Fibroblast of lung (primary cell): ENCODE measurements around the gene STRIP2. TPM values are rescaled to one million over a fixed set of nuclear protein-coding genes. Genes with fewer than 3 reads are reported as not detected.

Experiments used
- DNase-seq, 2 donors: peaks; one replicate each; pipeline versions ENCODE4 v3.0.0 to v3.0.0-alpha.2; 2010; ENCODE audit warnings: low read depth in 2 of 2
- H2AFZ ChIP-seq: 2 replicates; pipeline ENCODE4 v1.5.1; 2012; ENCODE audit warnings: low read length, control low read depth, inconsistent platforms
- H3K27ac ChIP-seq: 2 replicates; pipeline ENCODE4 v1.5.1; 2011; ENCODE audit warnings: low read length, control low read depth; ENCODE audit not compliant: insufficient read depth
- H3K27me3 ChIP-seq: 2 replicates; pipeline ENCODE4 v1.5.1; 2011; ENCODE audit warnings: mild to moderate bottlenecking, low read length; ENCODE audit not compliant: control insufficient read depth, insufficient read depth
- H3K36me3 ChIP-seq: 2 replicates; pipeline ENCODE4 v1.5.1; 2011; ENCODE audit warnings: low read length; ENCODE audit not compliant: control insufficient read depth, insufficient read depth
- H3K4me1 ChIP-seq: 2 replicates; pipeline ENCODE4 v1.5.1; 2011; ENCODE audit warnings: low read length; ENCODE audit not compliant: control insufficient read depth, insufficient read depth; ENCODE audit errors: extremely low read depth
- H3K4me2 ChIP-seq: 2 replicates; pipeline ENCODE4 v1.5.1; 2011; ENCODE audit warnings: low read length, control low read depth; ENCODE audit not compliant: insufficient read depth; ENCODE audit errors: extremely low read depth
- H3K4me3 ChIP-seq, 4 experiments: fragments of 200-600 bp in 1 of 4; sonication (generic) in 1 of 4; replicated peaks in 1 of 4; 2 replicates each; pipeline ENCODE4 v1.5.1; 2011 to 2016; ENCODE audit warnings: low read length in 4 of 4, low read depth in 3 of 4, mild to moderate bottlenecking in 3 of 4, control low read depth in 2 of 4, inconsistent platforms in 1 of 4, mixed read lengths in 1 of 4; ENCODE audit not compliant: insufficient read depth in 1 of 4; ENCODE audit errors: control extremely low read depth in 1 of 4
- H3K79me2 ChIP-seq: 2 replicates; pipeline ENCODE4 v1.5.1; 2012; ENCODE audit warnings: mild to moderate bottlenecking, low read length, inconsistent platforms; ENCODE audit not compliant: control insufficient read depth, insufficient read depth
- H3K9ac ChIP-seq: 2 replicates; pipeline ENCODE4 v1.5.1; 2011; ENCODE audit warnings: mild to moderate bottlenecking, low read length, control low read depth; ENCODE audit not compliant: insufficient read depth
- H3K9me3 ChIP-seq: 2 replicates; pipeline ENCODE4 v1.5.1; 2012; ENCODE audit warnings: low read depth, low read length; ENCODE audit not compliant: control insufficient read depth, insufficient read depth
- H4K20me1 ChIP-seq: 2 replicates; pipeline ENCODE4 v1.5.1; 2011; ENCODE audit warnings: low read length; ENCODE audit not compliant: control insufficient read depth, insufficient read depth; ENCODE audit errors: extremely low read depth
- CTCF ChIP-seq, 2 donors: IDR thresholded peaks in 1 of 2; conservative IDR thresholded peaks in 1 of 2; 1 replicate in 1 of 2; 2 replicates in 1 of 2; pipeline ENCODE4 v1.5.1; 2011 to 2012; ENCODE audit warnings: low read length in 2 of 2, control low read depth in 1 of 2, inconsistent platforms in 1 of 2, low read depth in 1 of 2, mild to moderate bottlenecking in 1 of 2
- EZH2 ChIP-seq: IDR thresholded peaks from 2 replicates; pipeline ENCODE4 v1.5.1; 2012; ENCODE audit warnings: low read length, control low read depth, mild to moderate bottlenecking; ENCODE audit errors: missing control alignments
- polyA plus RNA-seq, 2 donors: library from polyadenylated mRNA; depleted of rRNA in 1 of 2; stranded (reverse) in 1 of 2; unstranded in 1 of 2; fragments of >200 nt; gene quantifications; 2 replicates each; pipeline ENCODE4 v1.2.1, GENCODE V29; 2011 to 2012; ENCODE audit warnings: missing spikeins in 1 of 2
- total RNA-seq: library from RNA; depleted of rRNA; stranded (reverse); fragments of >200 nt; gene quantifications from 2 replicates; pipeline ENCODE4 v1.2.1, GENCODE V29; 2014

Gene STRIP2
- total and polyA plus RNA-seq, 2 donors (not counting 1 experiment from before 2014, with no cell fraction given): 1.9 to 10.9 TPM

- DNase-seq: peak in 1 of 2 donors; percentile 38
- H2AFZ ChIP-seq: no peak overlapping the region
These were observed 59.3 kb downstream of the STRIP2 start for GRCh38 chr7:129493555-129493954.

GRCh38 chr7:129494041-129494440, 59.8 kb downstream of the STRIP2 start:
- Histone ChIP-seq H3K79me2 (no peaks in the 10 kb centered on the region), H3K27me3 (no peaks in the 10 kb centered on the region), H3K4me2 (no peak overlapping the region), H3K9me3 (no peaks in the 10 kb centered on the region), H3K4me3 (no peak overlapping the region), H3K27ac (peak overlapping the region; percentile 57), H2AFZ (no peak overlapping the region), H3K9ac (no peak overlapping the region), H3K36me3 (no peaks in the 10 kb centered on the region), H4K20me1 (no peaks in the 10 kb centered on the region), H3K4me1 (peaks cover 7% of the 10 kb centered on the region)
- DNase-seq: peak; percentile 87 to 96
- no peak for TF ChIP-seq EZH2
- TF ChIP-seq CTCF (conservative IDR thresholded peaks at IDR 0.05 in 1 of 2, IDR thresholded peaks at IDR 0.05 in 1 of 2; ENCODE audit: low read depth in 1 of 2, low read length in 2 of 2): no peak

More at GRCh38 chr7:129493555-129493954, 59.3 kb downstream of the STRIP2 start:
- H3K9me3 ChIP-seq: no peaks in the 10 kb centered on the region
- no peak overlapping the region for H3K4me2 ChIP-seq
- no peaks in the 10 kb centered on the region for H3K79me2 ChIP-seq
- no peak for TF ChIP-seq EZH2
- TF ChIP-seq CTCF (conservative IDR thresholded peaks at IDR 0.05 in 1 of 2, IDR thresholded peaks at IDR 0.05 in 1 of 2; ENCODE audit: low read depth in 1 of 2, low read length in 2 of 2): peak in 1 of 2 donors; percentile 41
- no peak overlapping the region for H3K4me3 ChIP-seq
- H3K27ac ChIP-seq: peak overlapping the region; percentile 57
- peaks cover 7% of the 10 kb centered on the region for H3K4me1 ChIP-seq
- no peaks in the 10 kb centered on the region for H3K27me3 ChIP-seq
- H3K9ac ChIP-seq: no peak overlapping the region
- no peaks in the 10 kb centered on the region for H3K36me3 ChIP-seq
- no peaks in the 10 kb centered on the region for H4K20me1 ChIP-seq

GRCh38 chr7:129495987-129496386, 61.8 kb downstream of the STRIP2 start:
- no peak overlapping the region for H3K9ac ChIP-seq
- no peak for DNase-seq
- no peak for TF ChIP-seq EZH2
- TF ChIP-seq CTCF (conservative IDR thresholded peaks at IDR 0.05 in 1 of 2, IDR thresholded peaks at IDR 0.05 in 1 of 2; ENCODE audit: low read depth in 1 of 2, low read length in 2 of 2): no peak
- peaks cover 7% of the 10 kb centered on the region for H3K4me1 ChIP-seq
- H4K20me1 ChIP-seq: no peaks in the 10 kb centered on the region
- H3K9me3 ChIP-seq: no peaks in the 10 kb centered on the region
- H3K27me3 ChIP-seq: no peaks in the 10 kb centered on the region
- H3K36me3 ChIP-seq: no peaks in the 10 kb centered on the region
- H2AFZ ChIP-seq: no peak overlapping the region
- H3K79me2 ChIP-seq: no peaks in the 10 kb centered on the region
- H3K27ac ChIP-seq: no peak overlapping the region
- no peak overlapping the region for H3K4me3 ChIP-seq
- no peak overlapping the region for H3K4me2 ChIP-seq
